GM12801 (cell line): ENCODE results near the gene RPTOR.

Experiments used
- CTCF ChIP-seq: IDR thresholded peaks from one replicate; pipeline ENCODE4 v1.5.1; 2011; ENCODE audit warnings: control low read depth; ENCODE audit not compliant: insufficient read length; ENCODE audit errors: extremely low read depth

Gene RPTOR

GRCh38 chr17:80906364-80907259, 362.0 kb downstream of the RPTOR start:
- TF ChIP-seq CTCF, result no peak

GRCh38 chr17:80907281-80907680, 362.6 kb downstream of the RPTOR start:
- TF ChIP-seq CTCF, result no peak

- TF ChIP-seq CTCF, result no peak
Observed at GRCh38 chr17:80908211-80908610, 363.6 kb downstream of the RPTOR start.

GRCh38 chr17:80908776-80909175, 364.1 kb downstream of the RPTOR start:
- no peak for TF ChIP-seq CTCF

GRCh38 chr17:80909635-80910034, 365.0 kb downstream of the RPTOR start:
- no peak for TF ChIP-seq CTCF

- TF ChIP-seq CTCF, result no peak
Observed at GRCh38 chr17:80910043-80910442, 365.4 kb downstream of the RPTOR start.

- TF ChIP-seq CTCF, result no peak
Observed at GRCh38 chr17:80912476-80912875, 367.8 kb downstream of the RPTOR start.
